ENCODE results near the gene GALNT14. TPM values are rescaled to one million over a fixed set of nuclear protein-coding genes. Genes with fewer than 3 reads are reported as not detected.

Gene GALNT14
- total RNA-seq, 1 donor, result 0.72 TPM

DNA sequence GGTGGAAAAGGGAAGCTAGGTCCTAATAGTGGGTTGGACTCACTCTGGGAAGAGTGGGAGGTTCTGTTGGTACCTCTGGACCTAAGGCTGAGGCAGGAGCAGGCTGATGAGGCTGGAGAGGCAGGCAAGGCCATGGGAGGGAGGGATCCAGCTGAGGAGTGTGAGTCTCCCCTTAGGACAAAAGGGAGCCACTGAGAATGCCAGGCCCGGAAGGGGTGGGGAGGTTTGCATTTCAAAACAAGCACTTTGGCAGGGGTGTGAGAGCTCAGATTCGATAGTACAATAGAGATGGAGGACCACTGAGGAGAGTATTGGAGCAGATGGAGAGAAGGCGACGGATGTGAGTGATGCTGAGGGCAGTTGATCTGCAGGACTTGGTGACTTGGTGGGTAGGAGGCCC lies 198.9 kb downstream of the GALNT14 start:
- no peak overlapping the region for H3K4me3 ChIP-seq (ENCODE audit: low read depth, low read length)
- DNase-seq (ENCODE audit: low read depth), result no peak
- TF ChIP-seq, protein P1, sequence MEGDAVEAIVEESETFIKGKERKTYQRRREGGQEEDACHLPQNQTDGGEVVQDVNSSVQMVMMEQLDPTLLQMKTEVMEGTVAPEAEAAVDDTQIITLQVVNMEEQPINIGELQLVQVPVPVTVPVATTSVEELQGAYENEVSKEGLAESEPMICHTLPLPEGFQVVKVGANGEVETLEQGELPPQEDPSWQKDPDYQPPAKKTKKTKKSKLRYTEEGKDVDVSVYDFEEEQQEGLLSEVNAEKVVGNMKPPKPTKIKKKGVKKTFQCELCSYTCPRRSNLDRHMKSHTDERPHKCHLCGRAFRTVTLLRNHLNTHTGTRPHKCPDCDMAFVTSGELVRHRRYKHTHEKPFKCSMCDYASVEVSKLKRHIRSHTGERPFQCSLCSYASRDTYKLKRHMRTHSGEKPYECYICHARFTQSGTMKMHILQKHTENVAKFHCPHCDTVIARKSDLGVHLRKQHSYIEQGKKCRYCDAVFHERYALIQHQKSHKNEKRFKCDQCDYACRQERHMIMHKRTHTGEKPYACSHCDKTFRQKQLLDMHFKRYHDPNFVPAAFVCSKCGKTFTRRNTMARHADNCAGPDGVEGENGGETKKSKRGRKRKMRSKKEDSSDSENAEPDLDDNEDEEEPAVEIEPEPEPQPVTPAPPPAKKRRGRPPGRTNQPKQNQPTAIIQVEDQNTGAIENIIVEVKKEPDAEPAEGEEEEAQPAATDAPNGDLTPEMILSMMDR (IDR thresholded peaks at IDR 0.05; ENCODE audit: insufficient read depth, low read length), result no peak

DNA sequence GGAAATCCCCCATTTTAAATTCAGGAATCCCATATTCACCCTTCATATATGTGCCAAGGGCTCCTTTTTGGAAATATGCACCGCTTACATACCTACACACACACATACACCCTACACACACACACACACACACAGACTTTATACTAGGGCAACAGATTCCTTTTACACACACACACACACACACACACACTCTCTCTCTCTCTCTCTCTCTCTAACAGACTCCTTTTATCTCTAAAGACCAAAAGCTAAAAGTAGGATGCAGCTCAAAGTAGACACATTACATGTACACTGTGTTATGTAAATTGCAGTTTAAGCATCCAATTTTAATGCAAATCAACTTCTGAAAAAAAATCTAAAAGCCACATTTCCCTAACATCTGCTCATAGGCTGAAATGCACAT lies 200.0 kb downstream of the GALNT14 start:
- TF ChIP-seq, protein P1 (IDR thresholded peaks at IDR 0.05; ENCODE audit: insufficient read depth, low read length), result no peak
- no peak for DNase-seq (ENCODE audit: low read depth)
- no peak overlapping the region for H3K4me3 ChIP-seq (ENCODE audit: low read depth, low read length)

DNA sequence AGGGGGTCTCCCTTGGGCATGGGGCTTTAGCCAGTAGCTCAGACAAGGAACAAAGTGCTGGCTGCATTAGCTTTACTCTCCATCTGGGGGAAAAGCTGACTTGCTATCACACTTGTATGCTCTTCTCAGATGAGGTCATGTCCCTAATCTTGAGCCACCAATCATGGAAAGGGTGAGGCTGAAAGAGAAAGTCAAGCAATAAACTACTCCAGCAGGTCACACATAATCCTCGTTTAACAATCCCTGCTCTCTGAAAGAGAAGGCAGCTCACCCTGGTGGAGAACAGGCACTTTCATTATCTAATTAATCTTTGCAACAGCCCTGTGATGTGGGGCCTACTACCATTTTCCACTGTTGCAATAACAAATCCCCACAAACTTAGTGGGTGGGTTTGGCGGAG lies 201.3 kb downstream of the GALNT14 start:
- no peak overlapping the region for H3K4me3 ChIP-seq (ENCODE audit: low read depth, low read length)
- TF ChIP-seq, protein P1 (IDR thresholded peaks at IDR 0.05; ENCODE audit: insufficient read depth, low read length), result no peak
- DNase-seq (ENCODE audit: low read depth), result no peak

DNA sequence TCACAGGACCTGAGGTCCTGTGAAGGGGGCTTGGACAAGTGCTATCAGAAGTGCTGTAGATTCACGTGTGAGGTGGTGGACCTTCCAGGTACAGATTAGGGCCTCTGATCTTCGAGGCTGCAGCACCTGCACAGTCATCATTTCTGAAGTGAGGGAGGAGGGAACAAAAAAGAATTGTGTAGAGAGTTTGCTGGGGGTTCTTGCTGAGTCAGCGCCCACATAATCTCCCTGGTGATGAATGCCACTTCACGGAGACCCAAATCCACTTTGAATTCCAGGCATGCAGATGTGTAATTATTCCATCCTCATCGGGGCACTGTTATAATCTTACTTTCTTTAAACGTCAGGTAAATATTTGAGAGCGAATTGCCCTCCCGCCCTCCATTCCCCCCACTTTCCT lies 202.4 kb downstream of the GALNT14 start:
- no peak overlapping the region for H3K4me3 ChIP-seq (ENCODE audit: low read depth, low read length)
- TF ChIP-seq, protein P1 (IDR thresholded peaks at IDR 0.05; ENCODE audit: insufficient read depth, low read length), result no peak
- no peak for DNase-seq (ENCODE audit: low read depth)

DNA sequence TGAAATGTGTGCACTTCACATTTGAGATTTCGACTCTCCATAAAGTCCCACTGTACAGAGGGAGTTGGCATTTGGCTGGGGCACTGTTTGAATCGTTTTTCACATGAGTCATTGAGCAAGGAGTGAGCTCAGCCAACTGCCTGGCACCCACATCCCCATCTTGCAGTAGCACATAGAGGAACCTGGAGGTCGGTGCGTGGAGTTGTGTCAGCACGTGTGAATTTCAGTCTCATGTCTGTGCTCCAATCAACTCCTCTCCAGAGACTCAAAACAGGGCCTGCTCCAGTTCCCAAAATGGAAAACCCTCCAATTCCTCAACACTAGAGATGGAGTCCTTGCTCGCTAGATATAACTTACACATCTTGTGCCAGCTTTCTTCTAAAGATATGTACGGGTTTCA lies 204.2 kb downstream of the GALNT14 start:
- TF ChIP-seq, protein P1 (IDR thresholded peaks at IDR 0.05; ENCODE audit: insufficient read depth, low read length), result no peak
- no peak for DNase-seq (ENCODE audit: low read depth)
- no peak overlapping the region for H3K4me3 ChIP-seq (ENCODE audit: low read depth, low read length)

DNA sequence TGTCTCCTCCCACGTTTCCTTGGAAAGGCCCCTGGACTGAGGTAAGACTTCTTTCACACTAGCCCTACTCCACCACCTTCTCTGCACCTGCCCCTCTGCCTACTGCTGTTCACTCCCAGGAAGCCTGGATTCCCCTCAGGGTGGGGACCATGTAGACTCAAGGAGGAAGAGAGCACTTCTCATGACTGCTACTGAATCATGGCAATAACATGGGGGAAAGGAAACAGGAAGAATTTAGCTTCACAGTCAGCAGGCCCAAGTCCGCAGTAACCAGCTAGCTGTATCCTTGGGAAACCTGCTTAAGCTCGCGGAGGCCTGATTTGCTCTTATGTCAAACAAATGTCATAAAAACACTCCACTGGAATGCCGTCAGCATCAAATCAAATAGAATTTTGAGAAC lies 204.7 kb downstream of the GALNT14 start:
- TF ChIP-seq, protein P1 (IDR thresholded peaks at IDR 0.05; ENCODE audit: insufficient read depth, low read length), result no peak
- no peak overlapping the region for H3K4me3 ChIP-seq (ENCODE audit: low read depth, low read length)
- no peak for DNase-seq (ENCODE audit: low read depth)

DNA sequence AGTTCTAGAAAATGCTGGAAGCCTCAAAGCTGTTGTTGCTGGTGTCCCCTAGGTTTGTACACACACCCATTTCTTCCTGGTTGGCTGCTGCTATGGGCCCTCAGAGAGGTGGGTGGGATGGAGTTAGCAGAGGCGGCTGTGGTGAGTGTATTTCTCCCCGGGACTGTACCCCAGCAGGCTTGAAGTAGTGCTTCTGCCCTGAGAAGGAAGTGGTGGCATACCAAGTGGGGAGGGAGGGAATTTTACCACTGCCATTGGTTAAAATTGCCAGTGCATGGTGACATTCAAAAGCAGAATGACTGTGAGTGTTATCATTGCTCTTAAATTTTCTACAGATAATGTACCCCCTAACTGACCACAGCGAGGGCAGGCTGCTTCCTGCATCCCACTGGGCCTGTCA lies 205.4 kb downstream of the GALNT14 start:
- DNase-seq (ENCODE audit: low read depth), result no peak
- TF ChIP-seq, protein P1 (IDR thresholded peaks at IDR 0.05; ENCODE audit: insufficient read depth, low read length), result no peak
- no peak overlapping the region for H3K4me3 ChIP-seq (ENCODE audit: low read depth, low read length)

Data from fibroblast of the aortic adventitia (primary cell).